Activated T-cell treated with anti-CD3 and anti-CD28 coated beads, Interleukin-2, amount 50 U/mL, for 72 hours (primary cell): ENCODE results near the gene COL5A1. TPM values are rescaled to one million over a fixed set of nuclear protein-coding genes. Genes with fewer than 3 reads are reported as not detected.

ENCODE experiments used
- ATAC-seq, 2 donors: fragments of 150-1000 bp; cut with Tn5 transposase; replicated peaks in 1 of 2; 2 replicates each; pipeline ENCODE4 v1.10.0; 2021; ENCODE audit warnings: moderate library complexity in 2 of 2, mild to moderate bottlenecking in 1 of 2
- DNase-seq, 2 donors: peaks; one replicate each; pipeline ENCODE4 v3.0.0; 2021 to 2022; ENCODE audit warnings: mixed read lengths in 1 of 2
- H3K27ac Mint-ChIP-seq: one replicate; pipeline ENCODE4 v1.8.0; 2022; ENCODE audit warnings: mild to moderate bottlenecking, moderate library complexity, mixed read lengths
- H3K27me3 Mint-ChIP-seq: one replicate; pipeline ENCODE4 v1.8.0; 2022; ENCODE audit warnings: low read depth, mixed read lengths
- H3K36me3 Mint-ChIP-seq, 2 donors: one replicate each; pipeline ENCODE4 v1.8.0; 2022; ENCODE audit warnings: mixed read lengths in 2 of 2, mild to moderate bottlenecking in 1 of 2; ENCODE audit not compliant: insufficient read depth in 2 of 2
- H3K4me1 Mint-ChIP-seq: one replicate; pipeline ENCODE4 v1.8.0; 2022; ENCODE audit warnings: low read depth, mixed read lengths
- H3K4me3 Mint-ChIP-seq, 2 donors: one replicate each; pipeline ENCODE4 v1.8.0; 2022; ENCODE audit warnings: mild to moderate bottlenecking in 2 of 2, mixed read lengths in 2 of 2, moderate library complexity in 2 of 2
- H3K9me3 Mint-ChIP-seq, 2 donors: one replicate each; pipeline ENCODE4 v1.8.0; 2022; ENCODE audit warnings: mixed read lengths in 2 of 2
- total RNA-seq, 2 donors: library from RNA; stranded (reverse); gene quantifications; one replicate each; pipeline ENCODE4 v1.2.3, GENCODE V29; 2022

COL5A1 gene
- total RNA-seq, 2 donors from 2014 or later, result 0.49 TPM; not detected in 1

GRCh38 chr9:134839455-134840125 lies 198.0 kb downstream of the COL5A1 start:
- no peak for DNase-seq
- Mint-ChIP-seq H3K4me3 (no peak overlapping the region), H3K36me3 (no peaks in the 10 kb centered on the region), H3K27ac (no peak overlapping the region), H3K27me3 (no peaks in the 10 kb centered on the region), H3K4me1 (no peaks in the 10 kb centered on the region), H3K9me3 (no peaks in the 10 kb centered on the region)
- no peak for ATAC-seq

GRCh38 chr9:134840511-134840910 lies 198.9 kb downstream of the COL5A1 start:
- ATAC-seq (no peak), DNase-seq (no peak)
- H3K27ac Mint-ChIP-seq, result no peak overlapping the region
- no peaks in the 10 kb centered on the region for H3K4me1 Mint-ChIP-seq
- H3K4me3 Mint-ChIP-seq, result no peak overlapping the region
- H3K36me3 Mint-ChIP-seq, result no peaks in the 10 kb centered on the region
- no peaks in the 10 kb centered on the region for H3K27me3 Mint-ChIP-seq
- no peaks in the 10 kb centered on the region for H3K9me3 Mint-ChIP-seq

GRCh38 chr9:134841180-134841904 lies 199.7 kb downstream of the COL5A1 start:
- DNase-seq (no peak), ATAC-seq (no peak)
- Mint-ChIP-seq H3K4me1 (no peaks in the 10 kb centered on the region), H3K4me3 (no peak overlapping the region), H3K27me3 (no peaks in the 10 kb centered on the region), H3K9me3 (no peaks in the 10 kb centered on the region), H3K36me3 (no peaks in the 10 kb centered on the region), H3K27ac (no peak overlapping the region)

GRCh38 chr9:134842321-134842720 lies 200.7 kb downstream of the COL5A1 start:
- no peak for DNase-seq
- ATAC-seq, result no peak
- no peaks in the 10 kb centered on the region for H3K4me1 Mint-ChIP-seq
- H3K36me3 Mint-ChIP-seq, result no peaks in the 10 kb centered on the region
- no peaks in the 10 kb centered on the region for H3K27me3 Mint-ChIP-seq
- no peaks in the 10 kb centered on the region for H3K9me3 Mint-ChIP-seq
- H3K27ac Mint-ChIP-seq, result no peak overlapping the region
- no peak overlapping the region for H3K4me3 Mint-ChIP-seq

- Mint-ChIP-seq H3K27me3 (no peaks in the 10 kb centered on the region), H3K4me3 (no peak overlapping the region), H3K27ac (no peak overlapping the region), H3K36me3 (no peaks in the 10 kb centered on the region), H3K9me3 (no peaks in the 10 kb centered on the region), H3K4me1 (no peaks in the 10 kb centered on the region)
- no peak for ATAC-seq
- DNase-seq, result no peak
These were observed 202.1 kb downstream of the COL5A1 start for GRCh38 chr9:134843740-134844139.

GRCh38 chr9:134844821-134845220 lies 203.2 kb downstream of the COL5A1 start:
- H3K4me1 Mint-ChIP-seq, result no peaks in the 10 kb centered on the region
- H3K36me3 Mint-ChIP-seq, result no peaks in the 10 kb centered on the region
- H3K9me3 Mint-ChIP-seq, result no peaks in the 10 kb centered on the region
- no peak overlapping the region for H3K4me3 Mint-ChIP-seq
- no peak overlapping the region for H3K27ac Mint-ChIP-seq
- H3K27me3 Mint-ChIP-seq, result no peaks in the 10 kb centered on the region
- DNase-seq (no peak), ATAC-seq (no peak)

GRCh38 chr9:134846187-134846586 lies 204.6 kb downstream of the COL5A1 start:
- DNase-seq (no peak), ATAC-seq (no peak)
- no peaks in the 10 kb centered on the region for H3K27me3 Mint-ChIP-seq
- H3K4me3 Mint-ChIP-seq, result no peak overlapping the region
- no peaks in the 10 kb centered on the region for H3K9me3 Mint-ChIP-seq
- no peaks in the 10 kb centered on the region for H3K36me3 Mint-ChIP-seq
- H3K27ac Mint-ChIP-seq, result no peak overlapping the region
- no peaks in the 10 kb centered on the region for H3K4me1 Mint-ChIP-seq

- no peak for ATAC-seq
- Mint-ChIP-seq H3K27me3 (no peaks in the 10 kb centered on the region), H3K4me3 (no peak overlapping the region), H3K27ac (no peak overlapping the region), H3K9me3 (no peaks in the 10 kb centered on the region), H3K36me3 (no peaks in the 10 kb centered on the region), H3K4me1 (no peaks in the 10 kb centered on the region)
- DNase-seq, result no peak
These were observed 205.1 kb downstream of the COL5A1 start for GRCh38 chr9:134846699-134847098.

GRCh38 chr9:134847138-134847537 lies 205.5 kb downstream of the COL5A1 start:
- no peak overlapping the region for H3K4me3 Mint-ChIP-seq
- H3K27me3 Mint-ChIP-seq, result no peaks in the 10 kb centered on the region

GRCh38 chr9:134847752-134848432 lies 206.3 kb downstream of the COL5A1 start:
- no peak overlapping the region for H3K4me3 Mint-ChIP-seq
- no peak for DNase-seq
- no peak for ATAC-seq
- no peaks in the 10 kb centered on the region for H3K9me3 Mint-ChIP-seq
- H3K27me3 Mint-ChIP-seq, result no peaks in the 10 kb centered on the region
- no peaks in the 10 kb centered on the region for H3K36me3 Mint-ChIP-seq
- no peak overlapping the region for H3K27ac Mint-ChIP-seq
- H3K4me1 Mint-ChIP-seq, result no peaks in the 10 kb centered on the region

More at GRCh38 chr9:134847138-134847537, 205.5 kb downstream of the COL5A1 start:
- H3K9me3 Mint-ChIP-seq, result no peaks in the 10 kb centered on the region
- H3K27ac Mint-ChIP-seq, result no peak overlapping the region
- no peaks in the 10 kb centered on the region for H3K36me3 Mint-ChIP-seq
- no peak for ATAC-seq
- no peak for DNase-seq
- H3K4me1 Mint-ChIP-seq, result no peaks in the 10 kb centered on the region

- no peaks in the 10 kb centered on the region for H3K9me3 Mint-ChIP-seq
- no peaks in the 10 kb centered on the region for H3K36me3 Mint-ChIP-seq
- H3K27ac Mint-ChIP-seq, result no peak overlapping the region
- no peak overlapping the region for H3K4me3 Mint-ChIP-seq
- no peaks in the 10 kb centered on the region for H3K4me1 Mint-ChIP-seq
- H3K27me3 Mint-ChIP-seq, result no peaks in the 10 kb centered on the region
- no peak for DNase-seq
- no peak for ATAC-seq
These were observed 206.9 kb downstream of the COL5A1 start for GRCh38 chr9:134848504-134848903.

- no peak overlapping the region for H3K4me3 Mint-ChIP-seq
- DNase-seq, result no peak
- no peaks in the 10 kb centered on the region for H3K4me1 Mint-ChIP-seq
- ATAC-seq, result no peak
- H3K36me3 Mint-ChIP-seq, result no peaks in the 10 kb centered on the region
- no peaks in the 10 kb centered on the region for H3K9me3 Mint-ChIP-seq
- H3K27ac Mint-ChIP-seq, result no peak overlapping the region
- peaks cover under 1% of the 10 kb centered on the region for H3K27me3 Mint-ChIP-seq
These were observed 209.0 kb downstream of the COL5A1 start for GRCh38 chr9:134850611-134851010.

- H3K4me1 Mint-ChIP-seq, result no peaks in the 10 kb centered on the region
- no peaks in the 10 kb centered on the region for H3K36me3 Mint-ChIP-seq
- H3K27me3 Mint-ChIP-seq, result peaks cover 5% of the 10 kb centered on the region
- no peak for DNase-seq
- no peak overlapping the region for H3K27ac Mint-ChIP-seq
- no peak for ATAC-seq
- no peak overlapping the region for H3K4me3 Mint-ChIP-seq
- no peaks in the 10 kb centered on the region for H3K9me3 Mint-ChIP-seq
These were observed 209.4 kb downstream of the COL5A1 start for GRCh38 chr9:134851020-134851419.
